Calu3 (cell line): Measurements from ENCODE around the gene S100A14. TPM values are rescaled to one million over a fixed set of nuclear protein-coding genes. Genes with fewer than 3 reads are reported as not detected.

ENCODE experiments used
- BruUV-seq: library from RNA; stranded (reverse); fragments of 400-500 nt; replicated peaks from 2 replicates; lab custom pipeline; 2021; lab: Mats Ljungman, UMichigan
- CTCF ChIA-PET: fragments of 300-600 bp; sonication (Branson Sonifier 250); formaldehyde crosslinking; loops from one replicate; lab custom pipeline; 2022; ENCODE audit warnings: antibody characterized with exemption; lab: Charles Lee
- DNase-seq: peaks from one replicate; pipeline ENCODE4 v3.0.0; 2022
- H3K27ac Mint-ChIP-seq: one replicate; pipeline ENCODE4 v1.8.0; 2022; ENCODE audit warnings: mixed read lengths; ENCODE audit not compliant: unreplicated experiment
- H3K27me3 Mint-ChIP-seq: one replicate; pipeline ENCODE4 v1.8.0; 2022; ENCODE audit warnings: mixed read lengths; ENCODE audit not compliant: unreplicated experiment
- H3K36me3 Mint-ChIP-seq: one replicate; pipeline ENCODE4 v1.8.0; 2022; ENCODE audit warnings: mild to moderate bottlenecking, moderate library complexity, mixed read lengths; ENCODE audit not compliant: insufficient read depth, unreplicated experiment
- H3K4me1 Mint-ChIP-seq: one replicate; pipeline ENCODE4 v1.8.0; 2022; ENCODE audit warnings: mild to moderate bottlenecking, low read depth, mixed read lengths; ENCODE audit not compliant: unreplicated experiment
- H3K4me3 Mint-ChIP-seq: one replicate; pipeline ENCODE4 v1.8.0; 2022; ENCODE audit warnings: mild to moderate bottlenecking, low read depth, moderate library complexity, mixed read lengths; ENCODE audit not compliant: unreplicated experiment
- H3K9me3 Mint-ChIP-seq: one replicate; pipeline ENCODE4 v1.8.0; 2022; ENCODE audit warnings: low read depth, mixed read lengths; ENCODE audit not compliant: unreplicated experiment
- CTCF ChIP-seq: fragments of 200-600 bp; IDR thresholded peaks from one replicate; pipeline ENCODE4 v1.8.0; 2022; ENCODE audit warnings: antibody characterized with exemption; ENCODE audit not compliant: unreplicated experiment
- intact Hi-C: fragments of 100-400 bp; cut with micrococcal nuclease; formaldehyde crosslinking; loops from one replicate; pipeline ENCODE4 v1.10.0; 2022; ENCODE audit not compliant: unreplicated experiment
- total RNA-seq: library from RNA; stranded (reverse); gene quantifications from 2 replicates; pipeline ENCODE4 v1.2.3, GENCODE V29; 2022

The S100A14 gene
- total RNA-seq, 1 experiment from 2014 or later: 74.6 TPM

- Mint-ChIP-seq H3K36me3 (peaks cover 18% of the 10 kb centered on the region), H3K27me3 (no peaks in the 10 kb centered on the region), H3K9me3 (no peaks in the 10 kb centered on the region), H3K27ac (no peak overlapping the region), H3K4me1 (no peaks in the 10 kb centered on the region), H3K4me3 (no peak overlapping the region)
- TF ChIP-seq CTCF: no peak
- intact Hi-C loops: no loop called here
- BruUV-seq: no TSS peak
- CTCF ChIA-PET: no interaction called here
- DNase-seq: no peak
Observed at GRCh38 chr1:153599847-153600246, 16.3 kb downstream of the S100A14 start.

- H3K27ac Mint-ChIP-seq: no peak overlapping the region
- intact Hi-C loops: no loop called here
- H3K9me3 Mint-ChIP-seq: no peaks in the 10 kb centered on the region
- no peak for TF ChIP-seq CTCF
- no peaks in the 10 kb centered on the region for H3K27me3 Mint-ChIP-seq
- no peak for DNase-seq
- CTCF ChIA-PET: no interaction called here
- BruUV-seq: no TSS peak
- H3K36me3 Mint-ChIP-seq: peaks cover 18% of the 10 kb centered on the region
- H3K4me1 Mint-ChIP-seq: no peaks in the 10 kb centered on the region
- no peak overlapping the region for H3K4me3 Mint-ChIP-seq
Observed at GRCh38 chr1:153598309-153599172, 17.6 kb downstream of the S100A14 start.

- Mint-ChIP-seq H3K27me3 (no peaks in the 10 kb centered on the region), H3K9me3 (no peaks in the 10 kb centered on the region), H3K36me3 (peaks cover 18% of the 10 kb centered on the region), H3K4me3 (no peak overlapping the region), H3K27ac (no peak overlapping the region), H3K4me1 (no peaks in the 10 kb centered on the region)
- TF ChIP-seq CTCF: no peak
- CTCF ChIA-PET: interaction anchor here (1.8 kb wide), 1 partner anchor 15 kb away, joined by 5 read pairs; the partner anchor contains the start of gene S100A16
- no peak for DNase-seq
- BruUV-seq: no TSS peak
- intact Hi-C loops: no loop called here
Observed at GRCh38 chr1:153597206-153597605, 18.9 kb downstream of the S100A14 start.

- intact Hi-C loops: no loop called here
- Mint-ChIP-seq H3K4me3 (no peak overlapping the region), H3K4me1 (no peaks in the 10 kb centered on the region), H3K27me3 (no peaks in the 10 kb centered on the region), H3K9me3 (no peaks in the 10 kb centered on the region), H3K36me3 (peaks cover 6% of the 10 kb centered on the region), H3K27ac (no peak overlapping the region)
- DNase-seq: no peak
- no TSS peak for BruUV-seq
- no peak for TF ChIP-seq CTCF
- CTCF ChIA-PET: interaction anchor here (0.6 kb wide), 1 partner anchor 15 kb away, joined by 3 read pairs; no protein-coding TSS in a partner anchor
Observed at GRCh38 chr1:153592748-153593147, 23.4 kb downstream of the S100A14 start.
